ENCODE results near the gene CPB2.
A peak's percentile ranks its signal among the peaks of the same experiment; 100 is the strongest.

Gene CPB2

GRCh38 chr13:46104868-46105267 lies at the start of gene CPB2:
Gene CPB2 (minus strand): TSS chr13:46105033. CDS start chr13:46105009, 24 bp downstream.
- DNase-seq (ENCODE audit: low spot score): peak; percentile 15

- DNase-seq (ENCODE audit: low spot score): no peak
Observed at GRCh38 chr13:46154136-46154801, 49.4 kb upstream of the CPB2 start.

GRCh38 chr13:46152627-46153328 lies 47.9 kb upstream of the CPB2 start:
- no peak for DNase-seq (ENCODE audit: low spot score)

GRCh38 chr13:46150134-46150693 lies 45.4 kb upstream of the CPB2 start:
- no peak for DNase-seq (ENCODE audit: low spot score)

- no peak for DNase-seq (ENCODE audit: low spot score)
Observed at GRCh38 chr13:46149272-46150133, 44.7 kb upstream of the CPB2 start.

GRCh38 chr13:46146898-46147297 lies 42.1 kb upstream of the CPB2 start:
- peak; percentile 40 for DNase-seq (ENCODE audit: low spot score)

GRCh38 chr13:46145950-46146349 lies 41.1 kb upstream of the CPB2 start:
- no peak for DNase-seq (ENCODE audit: low spot score)

GRCh38 chr13:46145135-46145534 lies 40.3 kb upstream of the CPB2 start:
- DNase-seq (ENCODE audit: low spot score): no peak

- DNase-seq (ENCODE audit: low spot score): peak; percentile 49
Observed at GRCh38 chr13:46143184-46143701, 38.4 kb upstream of the CPB2 start.

- peak; percentile 25 for DNase-seq (ENCODE audit: low spot score)
Observed at GRCh38 chr13:46142776-46143175, 37.9 kb upstream of the CPB2 start.

GRCh38 chr13:46140044-46140443 lies 35.2 kb upstream of the CPB2 start:
- DNase-seq (ENCODE audit: low spot score): no peak

GRCh38 chr13:46137627-46138317 lies 32.9 kb upstream of the CPB2 start:
- no peak for DNase-seq (ENCODE audit: low spot score)

- DNase-seq (ENCODE audit: low spot score): no peak
Observed at GRCh38 chr13:46136688-46137087, 31.9 kb upstream of the CPB2 start.

GRCh38 chr13:46134961-46135522 lies 30.2 kb upstream of the CPB2 start:
- no peak for DNase-seq (ENCODE audit: low spot score)

GRCh38 chr13:46134494-46134893 lies 29.7 kb upstream of the CPB2 start:
- DNase-seq (ENCODE audit: low spot score): no peak

GRCh38 chr13:46132109-46132508 lies 27.3 kb upstream of the CPB2 start:
- no peak for DNase-seq (ENCODE audit: low spot score)

GRCh38 chr13:46131705-46132104 lies 26.9 kb upstream of the CPB2 start:
- DNase-seq (ENCODE audit: low spot score): no peak

GRCh38 chr13:46129955-46130618 lies 25.3 kb upstream of the CPB2 start:
- DNase-seq (ENCODE audit: low spot score): no peak

- DNase-seq (ENCODE audit: low spot score): no peak
Observed at GRCh38 chr13:46129124-46129523, 24.3 kb upstream of the CPB2 start.

GRCh38 chr13:46127358-46128023 lies 22.7 kb upstream of the CPB2 start:
- no peak for DNase-seq (ENCODE audit: low spot score)
